HEK293 (cell line): Measurements from ENCODE around the gene MRPS10.

Experiments
- REPIN1 ChIP-seq: fragments of 450-650 bp; formaldehyde crosslinking; IDR thresholded peaks from 2 replicates; pipeline ENCODE4 v1.5.1; 2017; ENCODE audit warnings: missing biosample characterization, missing genetic modification characterization, low read depth
- ZNF292 ChIP-seq: fragments of 450-650 bp; formaldehyde crosslinking; IDR thresholded peaks from 2 replicates; pipeline ENCODE4 v1.5.1; 2016; ENCODE audit warnings: low read depth, missing biosample characterization, missing genetic modification characterization, borderline replicate concordance
- ZNF585B ChIP-seq: fragments of 450-650 bp; formaldehyde crosslinking; IDR thresholded peaks from 2 replicates; pipeline ENCODE4 v1.5.1; 2016; ENCODE audit warnings: missing biosample characterization, missing genetic modification characterization
- ZNF776 ChIP-seq: fragments of 450-650 bp; formaldehyde crosslinking; IDR thresholded peaks from 2 replicates; pipeline ENCODE4 v1.5.0; 2017; ENCODE audit warnings: missing biosample characterization, missing genetic modification characterization, borderline replicate concordance
- TF ChIP-seq, protein P1 (sequence below): fragments of 450-650 bp; formaldehyde crosslinking; IDR thresholded peaks from 2 replicates; pipeline ENCODE4 v1.5.1; 2016; ENCODE audit warnings: missing biosample characterization, missing genetic modification characterization, borderline replicate concordance
- TF ChIP-seq, protein P2 (sequence below): fragments of 450-650 bp; formaldehyde crosslinking; IDR thresholded peaks from 2 replicates; pipeline ENCODE4 v1.5.1; 2016; ENCODE audit warnings: missing biosample characterization, missing genetic modification characterization
- TF ChIP-seq, protein P3 (sequence below): fragments of 450-650 bp; formaldehyde crosslinking; IDR thresholded peaks from 2 replicates; pipeline ENCODE4 v1.5.1; 2016; ENCODE audit warnings: missing biosample characterization, missing genetic modification characterization

DNA sequence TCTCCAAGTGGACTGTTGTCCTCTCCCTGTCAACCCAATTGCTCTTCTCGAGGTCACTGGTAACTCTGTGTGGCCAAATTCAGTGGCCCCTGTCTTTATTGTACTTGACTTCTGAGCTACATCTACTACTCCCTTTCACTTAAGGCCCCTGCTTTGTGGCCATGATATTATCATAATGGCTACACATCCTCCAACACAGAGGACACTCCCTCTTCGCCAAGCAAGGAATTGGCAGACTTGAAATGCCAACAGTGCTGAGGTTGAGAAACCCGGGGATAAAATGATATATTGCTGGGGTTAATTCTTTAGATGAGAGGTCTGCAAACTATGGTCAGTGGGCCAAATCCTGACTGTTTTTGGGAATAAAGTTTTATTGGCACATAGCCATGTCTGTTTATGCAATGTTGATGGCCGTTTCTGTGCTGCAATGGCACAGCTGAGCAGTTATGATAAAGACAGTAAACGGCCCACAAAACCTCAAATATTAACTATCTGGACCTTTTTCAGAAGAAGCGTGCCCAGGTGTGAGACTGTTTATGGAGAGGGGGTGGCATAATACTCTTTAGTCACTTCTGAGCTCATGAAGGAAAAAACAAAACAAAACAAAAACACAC is 12.0 kb upstream of the MRPS10 start:
- no peak for TF ChIP-seq REPIN1 (tag by site-specific recombination)
- TF ChIP-seq, protein P1, sequence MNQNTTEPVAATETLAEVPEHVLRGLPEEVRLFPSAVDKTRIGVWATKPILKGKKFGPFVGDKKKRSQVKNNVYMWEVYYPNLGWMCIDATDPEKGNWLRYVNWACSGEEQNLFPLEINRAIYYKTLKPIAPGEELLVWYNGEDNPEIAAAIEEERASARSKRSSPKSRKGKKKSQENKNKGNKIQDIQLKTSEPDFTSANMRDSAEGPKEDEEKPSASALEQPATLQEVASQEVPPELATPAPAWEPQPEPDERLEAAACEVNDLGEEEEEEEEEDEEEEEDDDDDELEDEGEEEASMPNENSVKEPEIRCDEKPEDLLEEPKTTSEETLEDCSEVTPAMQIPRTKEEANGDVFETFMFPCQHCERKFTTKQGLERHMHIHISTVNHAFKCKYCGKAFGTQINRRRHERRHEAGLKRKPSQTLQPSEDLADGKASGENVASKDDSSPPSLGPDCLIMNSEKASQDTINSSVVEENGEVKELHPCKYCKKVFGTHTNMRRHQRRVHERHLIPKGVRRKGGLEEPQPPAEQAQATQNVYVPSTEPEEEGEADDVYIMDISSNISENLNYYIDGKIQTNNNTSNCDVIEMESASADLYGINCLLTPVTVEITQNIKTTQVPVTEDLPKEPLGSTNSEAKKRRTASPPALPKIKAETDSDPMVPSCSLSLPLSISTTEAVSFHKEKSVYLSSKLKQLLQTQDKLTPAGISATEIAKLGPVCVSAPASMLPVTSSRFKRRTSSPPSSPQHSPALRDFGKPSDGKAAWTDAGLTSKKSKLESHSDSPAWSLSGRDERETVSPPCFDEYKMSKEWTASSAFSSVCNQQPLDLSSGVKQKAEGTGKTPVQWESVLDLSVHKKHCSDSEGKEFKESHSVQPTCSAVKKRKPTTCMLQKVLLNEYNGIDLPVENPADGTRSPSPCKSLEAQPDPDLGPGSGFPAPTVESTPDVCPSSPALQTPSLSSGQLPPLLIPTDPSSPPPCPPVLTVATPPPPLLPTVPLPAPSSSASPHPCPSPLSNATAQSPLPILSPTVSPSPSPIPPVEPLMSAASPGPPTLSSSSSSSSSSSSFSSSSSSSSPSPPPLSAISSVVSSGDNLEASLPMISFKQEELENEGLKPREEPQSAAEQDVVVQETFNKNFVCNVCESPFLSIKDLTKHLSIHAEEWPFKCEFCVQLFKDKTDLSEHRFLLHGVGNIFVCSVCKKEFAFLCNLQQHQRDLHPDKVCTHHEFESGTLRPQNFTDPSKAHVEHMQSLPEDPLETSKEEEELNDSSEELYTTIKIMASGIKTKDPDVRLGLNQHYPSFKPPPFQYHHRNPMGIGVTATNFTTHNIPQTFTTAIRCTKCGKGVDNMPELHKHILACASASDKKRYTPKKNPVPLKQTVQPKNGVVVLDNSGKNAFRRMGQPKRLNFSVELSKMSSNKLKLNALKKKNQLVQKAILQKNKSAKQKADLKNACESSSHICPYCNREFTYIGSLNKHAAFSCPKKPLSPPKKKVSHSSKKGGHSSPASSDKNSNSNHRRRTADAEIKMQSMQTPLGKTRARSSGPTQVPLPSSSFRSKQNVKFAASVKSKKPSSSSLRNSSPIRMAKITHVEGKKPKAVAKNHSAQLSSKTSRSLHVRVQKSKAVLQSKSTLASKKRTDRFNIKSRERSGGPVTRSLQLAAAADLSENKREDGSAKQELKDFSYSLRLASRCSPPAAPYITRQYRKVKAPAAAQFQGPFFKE, result no peak
- TF ChIP-seq ZNF292, result no peak
- TF ChIP-seq, protein P2, sequence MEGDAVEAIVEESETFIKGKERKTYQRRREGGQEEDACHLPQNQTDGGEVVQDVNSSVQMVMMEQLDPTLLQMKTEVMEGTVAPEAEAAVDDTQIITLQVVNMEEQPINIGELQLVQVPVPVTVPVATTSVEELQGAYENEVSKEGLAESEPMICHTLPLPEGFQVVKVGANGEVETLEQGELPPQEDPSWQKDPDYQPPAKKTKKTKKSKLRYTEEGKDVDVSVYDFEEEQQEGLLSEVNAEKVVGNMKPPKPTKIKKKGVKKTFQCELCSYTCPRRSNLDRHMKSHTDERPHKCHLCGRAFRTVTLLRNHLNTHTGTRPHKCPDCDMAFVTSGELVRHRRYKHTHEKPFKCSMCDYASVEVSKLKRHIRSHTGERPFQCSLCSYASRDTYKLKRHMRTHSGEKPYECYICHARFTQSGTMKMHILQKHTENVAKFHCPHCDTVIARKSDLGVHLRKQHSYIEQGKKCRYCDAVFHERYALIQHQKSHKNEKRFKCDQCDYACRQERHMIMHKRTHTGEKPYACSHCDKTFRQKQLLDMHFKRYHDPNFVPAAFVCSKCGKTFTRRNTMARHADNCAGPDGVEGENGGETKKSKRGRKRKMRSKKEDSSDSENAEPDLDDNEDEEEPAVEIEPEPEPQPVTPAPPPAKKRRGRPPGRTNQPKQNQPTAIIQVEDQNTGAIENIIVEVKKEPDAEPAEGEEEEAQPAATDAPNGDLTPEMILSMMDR (tag by site-specific recombination), result no peak
- no peak for TF ChIP-seq ZNF585B
- TF ChIP-seq ZNF776, result no peak
- TF ChIP-seq, protein P3, sequence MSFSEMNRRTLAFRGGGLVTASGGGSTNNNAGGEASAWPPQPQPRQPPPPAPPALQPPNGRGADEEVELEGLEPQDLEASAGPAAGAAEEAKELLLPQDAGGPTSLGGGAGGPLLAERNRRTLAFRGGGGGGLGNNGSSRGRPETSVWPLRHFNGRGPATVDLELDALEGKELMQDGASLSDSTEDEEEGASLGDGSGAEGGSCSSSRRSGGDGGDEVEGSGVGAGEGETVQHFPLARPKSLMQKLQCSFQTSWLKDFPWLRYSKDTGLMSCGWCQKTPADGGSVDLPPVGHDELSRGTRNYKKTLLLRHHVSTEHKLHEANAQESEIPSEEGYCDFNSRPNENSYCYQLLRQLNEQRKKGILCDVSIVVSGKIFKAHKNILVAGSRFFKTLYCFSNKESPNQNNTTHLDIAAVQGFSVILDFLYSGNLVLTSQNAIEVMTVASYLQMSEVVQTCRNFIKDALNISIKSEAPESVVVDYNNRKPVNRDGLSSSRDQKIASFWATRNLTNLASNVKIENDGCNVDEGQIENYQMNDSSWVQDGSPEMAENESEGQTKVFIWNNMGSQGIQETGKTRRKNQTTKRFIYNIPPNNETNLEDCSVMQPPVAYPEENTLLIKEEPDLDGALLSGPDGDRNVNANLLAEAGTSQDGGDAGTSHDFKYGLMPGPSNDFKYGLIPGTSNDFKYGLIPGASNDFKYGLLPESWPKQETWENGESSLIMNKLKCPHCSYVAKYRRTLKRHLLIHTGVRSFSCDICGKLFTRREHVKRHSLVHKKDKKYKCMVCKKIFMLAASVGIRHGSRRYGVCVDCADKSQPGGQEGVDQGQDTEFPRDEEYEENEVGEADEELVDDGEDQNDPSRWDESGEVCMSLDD (tag by site-specific recombination), result no peak
